MM.1S (cell line): ENCODE measurements around the gene POLR1B.
"Not testable (repeated sequence)": the region's sequence is repeated elsewhere in the genome, so short reads cannot be mapped to it uniquely, and the experiment has no call there.

Experiments
- DNase-seq: peaks from one replicate; pipeline ENCODE4 v3.0.0-alpha.2; 2015
- H2AFZ ChIP-seq: fragments of 300-600 bp; sonication (generic); 2 replicates; pipeline ENCODE4 v1.6.0; 2016; ENCODE audit warnings: antibody characterized with exemption, low read length
- H3F3A ChIP-seq: fragments of 300-600 bp; sonication (generic); 2 replicates; pipeline ENCODE4 v1.6.1; 2016; ENCODE audit warnings: mild to moderate bottlenecking, antibody characterized with exemption, low read length, moderate library complexity, mixed read lengths; ENCODE audit not compliant: insufficient read depth
- H3K27ac ChIP-seq: fragments of 300-600 bp; sonication (generic); 2 replicates; pipeline ENCODE4 v1.5.1; 2016; ENCODE audit warnings: mild to moderate bottlenecking, low read length
- H3K27me3 ChIP-seq: fragments of 300-600 bp; sonication (generic); replicated peaks from 2 replicates; pipeline ENCODE4 v1.6.0; 2016; ENCODE audit warnings: low read length; ENCODE audit not compliant: insufficient read depth
- H3K36me3 ChIP-seq: fragments of 300-600 bp; sonication (generic); replicated peaks from 2 replicates; pipeline ENCODE4 v1.6.1; 2016; ENCODE audit warnings: mild to moderate bottlenecking, low read length, mixed read lengths; ENCODE audit not compliant: insufficient read depth
- H3K4me1 ChIP-seq: fragments of 300-600 bp; sonication (generic); 2 replicates; pipeline ENCODE4 v1.6.1; 2016; ENCODE audit warnings: low read length, mixed read lengths
- H3K4me2 ChIP-seq: fragments of 300-600 bp; sonication (generic); 2 replicates; pipeline ENCODE4 v1.6.0; 2016; ENCODE audit warnings: low read depth, low read length
- H3K4me3 ChIP-seq: fragments of 300-600 bp; sonication (generic); 2 replicates; pipeline ENCODE4 v1.5.1; 2016; ENCODE audit warnings: low read length, mixed read lengths
- H3K79me2 ChIP-seq: fragments of 300-600 bp; sonication (generic); 2 replicates; pipeline ENCODE4 v1.6.1; 2016; ENCODE audit warnings: mixed run types, low read length, mixed read lengths
- H3K9ac ChIP-seq: fragments of 300-600 bp; sonication (generic); 2 replicates; pipeline ENCODE4 v1.6.1; 2016; ENCODE audit warnings: low read length, mixed read lengths
- H3K9me2 ChIP-seq: fragments of 300-600 bp; sonication (generic); replicated peaks from 2 replicates; pipeline ENCODE4 v1.6.1; 2016; ENCODE audit warnings: mild to moderate bottlenecking, low read length, mixed read lengths; ENCODE audit not compliant: insufficient read depth
- H3K9me3 ChIP-seq: fragments of 300-600 bp; sonication (generic); replicated peaks from 2 replicates; pipeline ENCODE4 v1.6.1; 2016; ENCODE audit warnings: mild to moderate bottlenecking, low read length, mixed read lengths; ENCODE audit not compliant: insufficient read depth
- H4K20me1 ChIP-seq: fragments of 300-600 bp; sonication (generic); 2 replicates; pipeline ENCODE4 v1.6.1; 2016; ENCODE audit warnings: mild to moderate bottlenecking, low read length, moderate library complexity, mixed read lengths; ENCODE audit not compliant: insufficient read depth
- CTCF ChIP-seq: fragments of 300-600 bp; sonication (generic); IDR thresholded peaks from 2 replicates; pipeline ENCODE4 v1.5.1; 2016; ENCODE audit warnings: antibody characterized with exemption, low read length, mixed read lengths
- EZH2 ChIP-seq: fragments of 300-600 bp; sonication (generic); optimal IDR thresholded peaks from 2 replicates; pipeline ENCODE3; 2017; ENCODE audit warnings: low read depth, mild to moderate bottlenecking, antibody characterized with exemption, low read length, mixed read lengths
- EZH2phosphoT487 ChIP-seq: fragments of 300-600 bp; sonication (generic); IDR thresholded peaks from 2 replicates; pipeline ENCODE4 v1.6.1; 2018; ENCODE audit warnings: antibody characterized with exemption, low read length

The POLR1B gene

GRCh38 chr2:112547333-112547732, 5.1 kb downstream of the POLR1B start:
- no peak for TF ChIP-seq EZH2phosphoT487
- TF ChIP-seq CTCF, result no peak
- TF ChIP-seq EZH2, result no peak
- H3K27me3 ChIP-seq, result no peaks in the 10 kb centered on the region
- peaks cover 6% of the 10 kb centered on the region for H3F3A ChIP-seq
- H2AFZ ChIP-seq, result no peak overlapping the region
- peaks cover 32% of the 10 kb centered on the region for H3K36me3 ChIP-seq
- no peak overlapping the region for H3K27ac ChIP-seq
- H4K20me1 ChIP-seq, result no peaks in the 10 kb centered on the region; the same call in 1 of the 2 replicates
- H3K4me2 ChIP-seq, result no peak overlapping the region
- peaks cover 73% of the 10 kb centered on the region for H3K79me2 ChIP-seq
- no peaks in the 10 kb centered on the region for H3K9me2 ChIP-seq
- no peak overlapping the region for H3K4me3 ChIP-seq
- peaks cover 4% of the 10 kb centered on the region; the same call in 1 of the 2 replicates for H3K4me1 ChIP-seq
- no peaks in the 10 kb centered on the region for H3K9me3 ChIP-seq
- no peak for DNase-seq
- no peak overlapping the region for H3K9ac ChIP-seq

GRCh38 chr2:112548980-112549379, 6.7 kb downstream of the POLR1B start:
- no peaks in the 10 kb centered on the region; the same call in 1 of the 2 replicates for H4K20me1 ChIP-seq
- peaks cover 57% of the 10 kb centered on the region for H3K79me2 ChIP-seq

GRCh38 chr2:112566104-112566503, 23.8 kb downstream of the POLR1B start:
- Histone ChIP-seq H3K4me1 (no peaks in the 10 kb centered on the region), H3K27ac (no peak overlapping the region), H2AFZ (no peak overlapping the region), H3K9ac (no peak overlapping the region), H3K9me3 (no peaks in the 10 kb centered on the region), H3K27me3 (no peaks in the 10 kb centered on the region), H4K20me1 (no peaks in the 10 kb centered on the region), H3K79me2 (0 out of 2 replicates have a peak, but pooled peaks cover 6% of the 10 kb centered on the region), H3K9me2 (no peaks in the 10 kb centered on the region), H3K4me3 (no peak overlapping the region), H3K4me2 (no peak overlapping the region), H3F3A (no peaks in the 10 kb centered on the region), H3K36me3 (peaks cover 19% of the 10 kb centered on the region)
- TF ChIP-seq CTCF (no peak), EZH2 (no peak), EZH2phosphoT487 (no peak)
- DNase-seq, result no peak

More at GRCh38 chr2:112548980-112549379, 6.7 kb downstream of the POLR1B start:
- H3K27ac ChIP-seq, result no peak overlapping the region
- H3K9me2 ChIP-seq, result no peaks in the 10 kb centered on the region
- no peaks in the 10 kb centered on the region; the same call in 1 of the 2 replicates for H3F3A ChIP-seq
- no peaks in the 10 kb centered on the region for H3K4me1 ChIP-seq
- no peak for TF ChIP-seq EZH2phosphoT487
- TF ChIP-seq EZH2, result no peak
- no peak for TF ChIP-seq CTCF
- peaks cover 35% of the 10 kb centered on the region for H3K36me3 ChIP-seq
- DNase-seq, result no peak
- H3K4me2 ChIP-seq, result no peak overlapping the region
- no peak overlapping the region for H3K9ac ChIP-seq
- no peaks in the 10 kb centered on the region for H3K27me3 ChIP-seq
- no peak overlapping the region for H2AFZ ChIP-seq
- H3K9me3 ChIP-seq, result no peaks in the 10 kb centered on the region
- H3K4me3 ChIP-seq, result no peak overlapping the region

- H3K9ac ChIP-seq, H3K9me2 ChIP-seq, H3K27ac ChIP-seq, H3K4me2 ChIP-seq, H3K79me2 ChIP-seq, H3K27me3 ChIP-seq, H3K4me3 ChIP-seq, H3F3A ChIP-seq, H2AFZ ChIP-seq, H3K4me1 ChIP-seq, DNase-seq, H3K9me3 ChIP-seq, H4K20me1 ChIP-seq: not testable (repeated sequence)
- peaks cover 17% of the 10 kb centered on the region for H3K36me3 ChIP-seq
Measured at GRCh38 chr2:112566508-112566907, 24.2 kb downstream of the POLR1B start.
